Measurements from ENCODE around the gene NCAPD3.

Gene NCAPD3

GRCh38 chr11:134144744-134145143 is 79.0 kb downstream of the NCAPD3 start:
- TF ChIP-seq TAF1 (IDR thresholded peaks at IDR 0.05; ENCODE audit: low read depth) (no peak), CEBPB (IDR thresholded peaks at IDR 0.05) (peak; percentile 70), TEAD4 (IDR thresholded peaks at IDR 0.05) (no peak)

DNA sequence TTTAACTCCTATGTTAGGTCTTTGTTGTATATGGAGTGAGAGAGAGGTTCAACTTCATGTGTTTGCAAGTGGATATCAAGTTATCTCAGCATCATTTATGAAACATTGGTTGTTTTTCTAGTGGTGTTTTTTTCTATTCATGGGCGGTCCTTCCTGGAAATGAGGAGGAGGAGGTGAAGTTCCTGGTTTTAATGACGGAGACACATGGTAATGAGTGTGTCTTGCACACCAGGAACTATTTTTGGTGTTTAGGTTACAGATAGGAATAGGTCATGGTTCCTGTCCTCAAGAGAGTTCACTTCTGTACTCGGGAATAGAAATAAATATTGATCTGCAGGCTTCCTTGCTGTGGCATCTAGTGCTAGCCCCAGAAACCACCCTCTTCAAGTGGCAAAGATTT is 80.0 kb downstream of the NCAPD3 start:
- TF ChIP-seq ZBTB7A (IDR thresholded peaks at IDR 0.05; ENCODE audit: low read depth) (no peak), EGR1 (IDR thresholded peaks at IDR 0.05) (no peak), TEAD4 (IDR thresholded peaks at IDR 0.05) (no peak), FOXM1 (IDR thresholded peaks at IDR 0.05; ENCODE audit: borderline replicate concordance, low read depth) (no peak), RAD21 (IDR thresholded peaks at IDR 0.05; ENCODE audit: low read depth) (no peak), YY1 (IDR thresholded peaks at IDR 0.05; ENCODE audit: low read depth) (no peak), REST (IDR thresholded peaks at IDR 0.05; ENCODE audit: low read depth) (no peak)

- TF ChIP-seq EGR1 (IDR thresholded peaks at IDR 0.05), result no peak
- TF ChIP-seq TCF12 (IDR thresholded peaks at IDR 0.05; ENCODE audit: low read depth), result no peak
- TF ChIP-seq TAF1 (IDR thresholded peaks at IDR 0.05; ENCODE audit: low read depth), result no peak
- TF ChIP-seq NFIC (IDR thresholded peaks at IDR 0.05), result no peak
- no peak for TF ChIP-seq TEAD4 (IDR thresholded peaks at IDR 0.05)
- no peak for TF ChIP-seq YY1 (IDR thresholded peaks at IDR 0.05; ENCODE audit: low read depth)
- no peak for TF ChIP-seq MAX (IDR thresholded peaks at IDR 0.05)
- no peak for TF ChIP-seq ZBTB7A (IDR thresholded peaks at IDR 0.05; ENCODE audit: low read depth)
- no peak for TF ChIP-seq CREB1 (IDR thresholded peaks at IDR 0.05; ENCODE audit: low read depth)
- no peak for TF ChIP-seq FOXM1 (IDR thresholded peaks at IDR 0.05; ENCODE audit: borderline replicate concordance, low read depth)
- TF ChIP-seq CEBPB (IDR thresholded peaks at IDR 0.05), result no peak
Observed at GRCh38 chr11:134142536-134142935, 81.2 kb downstream of the NCAPD3 start.

GRCh38 chr11:134140961-134141490 is 82.7 kb downstream of the NCAPD3 start:
- TF ChIP-seq EP300 (IDR thresholded peaks at IDR 0.05; ENCODE audit: borderline replicate concordance), result no peak
- TF ChIP-seq ZBTB7A (IDR thresholded peaks at IDR 0.05; ENCODE audit: low read depth), result no peak
- no peak for TF ChIP-seq EGR1 (IDR thresholded peaks at IDR 0.05)
- TF ChIP-seq TCF12 (IDR thresholded peaks at IDR 0.05; ENCODE audit: low read depth), result no peak
- TF ChIP-seq CREB1 (IDR thresholded peaks at IDR 0.05; ENCODE audit: low read depth), result no peak
- TF ChIP-seq USF1 (IDR thresholded peaks at IDR 0.05), result no peak
- no peak for TF ChIP-seq NFIC (IDR thresholded peaks at IDR 0.05)
- no peak for TF ChIP-seq MAX (IDR thresholded peaks at IDR 0.05)
- TF ChIP-seq FOXM1 (IDR thresholded peaks at IDR 0.05; ENCODE audit: borderline replicate concordance, low read depth), result no peak
- no peak for TF ChIP-seq CEBPB (IDR thresholded peaks at IDR 0.05)
- no peak for TF ChIP-seq TEAD4 (IDR thresholded peaks at IDR 0.05)
- no peak for TF ChIP-seq YY1 (IDR thresholded peaks at IDR 0.05; ENCODE audit: low read depth)
- TF ChIP-seq RAD21 (IDR thresholded peaks at IDR 0.05; ENCODE audit: low read depth), result no peak
- no peak for TF ChIP-seq TAF1 (IDR thresholded peaks at IDR 0.05; ENCODE audit: low read depth)

DNA sequence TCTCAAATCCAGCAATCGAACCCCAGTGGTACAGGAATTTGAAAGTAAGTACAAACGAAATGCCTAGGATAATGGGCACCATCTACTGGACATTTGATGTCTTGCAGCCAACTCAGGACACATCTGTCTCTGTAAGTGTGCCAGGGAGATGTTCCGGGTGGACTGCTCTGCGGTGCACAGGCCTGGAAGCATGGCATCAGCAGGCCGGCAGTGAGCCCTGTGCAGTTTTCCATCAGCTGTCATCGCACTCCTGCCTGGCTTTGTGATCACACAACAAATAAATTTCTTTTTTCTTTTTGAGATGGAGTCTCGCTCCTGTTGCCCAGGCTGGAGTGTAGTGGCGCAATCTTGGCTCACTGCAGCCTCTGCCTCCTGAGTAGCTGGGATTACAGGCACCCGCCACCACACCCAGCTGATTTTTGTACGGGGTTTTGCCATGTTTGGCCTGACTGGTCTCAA is 83.9 kb downstream of the NCAPD3 start:
- TF ChIP-seq RAD21 (IDR thresholded peaks at IDR 0.05; ENCODE audit: low read depth) (peak; percentile 75), NFIC (IDR thresholded peaks at IDR 0.05) (no peak)

DNA sequence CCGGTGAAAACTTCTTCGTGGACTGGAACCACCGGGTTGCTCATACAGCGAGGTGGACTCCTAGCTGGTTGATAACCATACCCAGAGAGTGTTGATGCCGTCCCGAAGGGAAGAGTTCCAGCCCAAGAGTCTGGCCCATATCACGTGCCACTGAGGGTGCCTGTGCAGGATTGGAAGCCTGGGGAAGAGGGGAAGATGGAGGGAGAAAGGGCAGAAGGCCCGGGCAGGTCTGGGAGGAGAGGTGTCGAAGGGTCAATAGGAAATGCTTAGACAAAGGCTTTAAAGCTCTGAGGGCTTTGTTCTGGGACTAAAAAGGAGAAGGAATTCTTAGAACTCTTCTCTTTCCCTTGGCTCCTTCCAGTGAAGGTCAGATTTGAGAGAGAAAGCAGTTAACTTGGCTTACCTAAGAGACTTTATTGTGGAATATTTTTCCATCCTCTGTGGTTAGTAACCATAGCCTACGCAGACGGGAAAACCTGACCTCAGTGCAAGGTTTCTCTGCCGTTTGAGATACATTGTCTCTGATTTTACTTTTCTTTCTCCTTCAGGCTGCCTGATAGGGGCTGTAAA is 84.4 kb downstream of the NCAPD3 start:
- TF ChIP-seq CEBPB (IDR thresholded peaks at IDR 0.05) (no peak), FOXM1 (IDR thresholded peaks at IDR 0.05; ENCODE audit: borderline replicate concordance, low read depth) (no peak), EGR1 (IDR thresholded peaks at IDR 0.05) (no peak), TCF12 (IDR thresholded peaks at IDR 0.05; ENCODE audit: low read depth) (no peak), USF1 (IDR thresholded peaks at IDR 0.05) (no peak), REST (IDR thresholded peaks at IDR 0.05; ENCODE audit: low read depth) (no peak), YY1 (IDR thresholded peaks at IDR 0.05; ENCODE audit: low read depth) (no peak), TEAD4 (IDR thresholded peaks at IDR 0.05) (no peak), RAD21 (IDR thresholded peaks at IDR 0.05; ENCODE audit: low read depth) (no peak), MAX (IDR thresholded peaks at IDR 0.05) (no peak), TAF1 (IDR thresholded peaks at IDR 0.05; ENCODE audit: low read depth) (no peak), ZBTB7A (IDR thresholded peaks at IDR 0.05; ENCODE audit: low read depth) (no peak)

Measured in Ishikawa (cell line).